ENCODE results near the gene KCND1. TPM values are rescaled to one million over a fixed set of nuclear protein-coding genes. Genes with fewer than 3 reads are reported as not detected.
A peak's percentile ranks its signal among the peaks of the same experiment; 100 is the strongest.

Gene KCND1
- total and polyA plus RNA-seq, 2 experiments from 2014 or later, result 2.7 to 5.6 TPM

GRCh38 chrX:48919360-48919841, 52.2 kb downstream of the KCND1 start:
- Mint-ChIP-seq H3K36me3 (ENCODE audit: low read depth) (peaks cover 66% of the 10 kb centered on the region), H3K4me1 (peaks cover 41% of the 10 kb centered on the region)

GRCh38 chrX:48918643-48919340, 52.9 kb downstream of the KCND1 start, which contains the start of gene PIM2:
Gene PIM2 (minus strand): TSS chrX:48919024. CDS start chrX:48918834, 190 bp downstream.
- peaks cover 24% of the 10 kb centered on the region; the same call in 1 of the 2 replicates for H3K36me3 ChIP-seq (ENCODE audit: insufficient read depth)
- peak; percentile 72 for ATAC-seq
- no peaks in the 10 kb centered on the region for H3K9me2 ChIP-seq (ENCODE audit: insufficient read depth)
- H3K4me3 Mint-ChIP-seq, result peak within 1 kb of the TSS; percentile 98
- peaks cover 36% of the 10 kb centered on the region; the same call in 1 of the 2 replicates for H3K4me1 ChIP-seq (ENCODE audit: insufficient read depth)
- H3K27me3 Mint-ChIP-seq (ENCODE audit: insufficient read depth, low read depth, poor library complexity), result peaks cover 18% of the 10 kb centered on the region
- peak within 1 kb of the TSS; percentile 99 for H3K27ac Mint-ChIP-seq
- H3K36me3 Mint-ChIP-seq (ENCODE audit: low read depth), result peaks cover 66% of the 10 kb centered on the region
- H3K27ac ChIP-seq (ENCODE audit: low read depth), result peak within 1 kb of the TSS; percentile 99
- H4K20me1 ChIP-seq (replicated peaks; ENCODE audit: insufficient read depth), result peaks cover 13% of the 10 kb centered on the region
- no peak within 1 kb of the TSS for H2AFZ ChIP-seq
- H3K4me1 Mint-ChIP-seq, result peaks cover 42% of the 10 kb centered on the region
- peak within 1 kb of the TSS; percentile 79 for H3K4me2 ChIP-seq
- DNase-seq (ENCODE audit: low spot score), result peak; percentile 96
- peaks cover 56% of the 10 kb centered on the region for H3K79me2 ChIP-seq (replicated peaks; ENCODE audit: insufficient read depth)
- H3F3A ChIP-seq (replicated peaks; ENCODE audit: low read depth), result peaks cover 31% of the 10 kb centered on the region
- no peaks in the 10 kb centered on the region for H3K27me3 ChIP-seq (ENCODE audit: insufficient read depth)
- H3K4me3 ChIP-seq, result peak within 1 kb of the TSS; percentile 87
- peaks cover 7% of the 10 kb centered on the region for H3K9me3 Mint-ChIP-seq
- TF ChIP-seq JUNB (IDR thresholded peaks at IDR 0.05; ENCODE audit: unreplicated experiment) (no peak), ETS1 (IDR thresholded peaks at IDR 0.05) (0 out of 2 replicates have a peak, but pooled peaks have one; percentile 14), POLR2AphosphoS5 (IDR thresholded peaks at IDR 0.05; ENCODE audit: low read depth) (peak; percentile 87)

More at GRCh38 chrX:48919360-48919841, 52.2 kb downstream of the KCND1 start:
- peak overlapping the region; percentile 99 for H3K27ac Mint-ChIP-seq
- peaks cover 33% of the 10 kb centered on the region; the same call in 1 of the 2 replicates for H3K4me1 ChIP-seq (ENCODE audit: insufficient read depth)
- H4K20me1 ChIP-seq (replicated peaks; ENCODE audit: insufficient read depth), result peaks cover 13% of the 10 kb centered on the region
- H3F3A ChIP-seq (replicated peaks; ENCODE audit: low read depth), result peaks cover 25% of the 10 kb centered on the region
- H3K27me3 ChIP-seq (ENCODE audit: insufficient read depth), result no peaks in the 10 kb centered on the region
- H3K4me3 ChIP-seq, result peak overlapping the region; percentile 63
- H3K9me3 Mint-ChIP-seq, result peaks cover 7% of the 10 kb centered on the region
- peaks cover 55% of the 10 kb centered on the region for H3K79me2 ChIP-seq (replicated peaks; ENCODE audit: insufficient read depth)
- H2AFZ ChIP-seq, result no peak overlapping the region
- H3K4me3 Mint-ChIP-seq, result peak overlapping the region; percentile 98
- DNase-seq (ENCODE audit: low spot score) (peak; percentile 63), ATAC-seq (peak; percentile 50)
- H3K9me2 ChIP-seq (ENCODE audit: insufficient read depth), result no peaks in the 10 kb centered on the region
- peak overlapping the region; percentile 72 for H3K4me2 ChIP-seq
- peaks cover 23% of the 10 kb centered on the region for H3K27me3 Mint-ChIP-seq (ENCODE audit: insufficient read depth, low read depth, poor library complexity)
- peak; percentile 11; the same call in 1 of the 2 replicates for TF ChIP-seq POLR2AphosphoS5 (IDR thresholded peaks at IDR 0.05; ENCODE audit: low read depth)
- no peak for TF ChIP-seq NANOG (IDR thresholded peaks at IDR 0.05; ENCODE audit: borderline replicate concordance)
- TF ChIP-seq ETS1 (IDR thresholded peaks at IDR 0.05), result no peak
- no peak for TF ChIP-seq EZH2phosphoT487 (IDR thresholded peaks at IDR 0.05; ENCODE audit: unreplicated experiment)
- no peak for TF ChIP-seq ZNF114 (CRISPR knock-in tag; IDR thresholded peaks at IDR 0.05)
- peaks cover 21% of the 10 kb centered on the region; the same call in 1 of the 2 replicates for H3K36me3 ChIP-seq (ENCODE audit: insufficient read depth)
- peak overlapping the region; percentile 99 for H3K27ac ChIP-seq (ENCODE audit: low read depth)
